OCI-LY1 (cell line): ENCODE results near the gene ST3GAL3.

Experiments
- H2AFZ ChIP-seq: fragments of 200-600 bp; sonication (generic), shearing (Covaris generic); 2 replicates; pipeline ENCODE4 v1.6.0; 2014; ENCODE audit warnings: antibody characterized with exemption, mild to moderate bottlenecking, low read length
- H3F3A ChIP-seq: fragments of 200-600 bp; sonication (generic), shearing (Covaris generic); 2 replicates; pipeline ENCODE4 v1.6.0; 2014; ENCODE audit warnings: mild to moderate bottlenecking, antibody characterized with exemption, low read length, moderate library complexity; ENCODE audit not compliant: insufficient read depth
- H3K27ac ChIP-seq: fragments of 200-600 bp; sonication (generic); 2 replicates; pipeline ENCODE4 v1.5.1; 2014; ENCODE audit warnings: low read length, mixed run types, mild to moderate bottlenecking, low read depth; ENCODE audit not compliant: poor library complexity, severe bottlenecking
- H3K27me3 ChIP-seq: fragments of 200-600 bp; sonication (generic); 2 replicates; pipeline ENCODE4 v1.6.0; 2014; ENCODE audit warnings: antibody characterized with exemption, mild to moderate bottlenecking, low read length, moderate library complexity; ENCODE audit not compliant: insufficient read depth
- H3K36me3 ChIP-seq: fragments of 200-600 bp; sonication (generic); 2 replicates; pipeline ENCODE4 v1.6.1; 2014; ENCODE audit warnings: mild to moderate bottlenecking, antibody characterized with exemption, low read length, moderate library complexity, mixed read lengths; ENCODE audit not compliant: insufficient read depth
- H3K4me1 ChIP-seq: fragments of 200-600 bp; sonication (generic); 2 replicates; pipeline ENCODE4 v1.5.1; 2014; ENCODE audit warnings: mild to moderate bottlenecking, low read length, moderate library complexity; ENCODE audit not compliant: insufficient read depth, severe bottlenecking
- H3K4me2 ChIP-seq: fragments of 200-600 bp; sonication (generic), shearing (Covaris generic); 2 replicates; pipeline ENCODE4 v1.6.1; 2014; ENCODE audit warnings: low read length
- H3K4me3 ChIP-seq: fragments of 200-600 bp; sonication (generic); 2 replicates; pipeline ENCODE4 v1.5.1; 2014; ENCODE audit warnings: low read length, low read depth, mild to moderate bottlenecking, mixed read lengths; ENCODE audit not compliant: poor library complexity, severe bottlenecking
- H3K79me2 ChIP-seq: fragments of 200-600 bp; shearing (Covaris generic); 2 replicates; pipeline ENCODE4 v1.6.1; 2016; ENCODE audit warnings: mixed run types, low read length, mixed read lengths; ENCODE audit not compliant: insufficient read depth
- H3K9ac ChIP-seq: fragments of 200-600 bp; sonication (generic), shearing (Covaris generic); 2 replicates; pipeline ENCODE4 v1.6.1; 2014; ENCODE audit warnings: mild to moderate bottlenecking, low read length, mixed read lengths
- H3K9me2 ChIP-seq: fragments of 200-600 bp; sonication (generic), shearing (Covaris generic); 2 replicates; pipeline ENCODE4 v1.6.1; 2014; ENCODE audit warnings: low read depth, mild to moderate bottlenecking, low read length, mixed read lengths
- H3K9me3 ChIP-seq: fragments of 200-600 bp; shearing (Covaris generic); 2 replicates; pipeline ENCODE4 v1.6.1; 2014; ENCODE audit warnings: low read length, mixed read lengths
- H4K20me1 ChIP-seq: fragments of 200-600 bp; sonication (generic), shearing (Covaris generic); 2 replicates; pipeline ENCODE4 v1.6.0; 2016; ENCODE audit warnings: mild to moderate bottlenecking, low read length; ENCODE audit not compliant: insufficient read depth
- EZH2 ChIP-seq: fragments of 200-600 bp; sonication (generic), shearing (Covaris generic); IDR thresholded peaks from 2 replicates; pipeline ENCODE4 v1.8.0; 2017; ENCODE audit warnings: borderline replicate concordance, mixed run types, mild to moderate bottlenecking, antibody characterized with exemption, low read length, moderate library complexity, mixed read lengths
- TF ChIP-seq, protein P1 (sequence below): fragments of 200-600 bp; sonication (generic), shearing (Covaris generic); IDR thresholded peaks from 2 replicates; pipeline ENCODE4 v1.5.1; 2017; ENCODE audit warnings: mild to moderate bottlenecking, antibody characterized with exemption, low read length, moderate library complexity, mixed read lengths

The ST3GAL3 gene

DNA sequence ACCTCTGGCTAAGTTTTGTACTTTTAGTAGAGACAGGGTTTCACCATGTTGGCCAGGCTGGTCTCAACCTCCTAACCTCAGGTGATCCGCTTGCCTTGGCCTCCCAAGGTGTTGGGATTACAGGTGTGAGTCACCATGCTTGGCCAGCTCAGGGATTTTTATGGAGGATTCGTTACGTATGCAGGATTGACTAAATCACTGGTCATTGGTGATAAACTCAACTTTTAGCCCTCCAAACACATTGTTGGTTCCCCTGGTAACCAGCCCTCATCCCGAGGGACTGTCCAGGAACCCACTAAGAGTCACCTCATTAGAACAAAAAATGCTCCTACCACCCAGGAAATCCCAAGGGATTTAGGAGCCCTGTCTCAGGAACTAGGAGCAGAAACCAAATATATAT is 40.4 kb downstream of the ST3GAL3 start:
- Histone ChIP-seq H3K9ac (no peak overlapping the region), H3K4me2 (no peak overlapping the region), H3K27ac (no peak overlapping the region), H3K9me2 (no peaks in the 10 kb centered on the region), H3K9me3 (no peaks in the 10 kb centered on the region), H2AFZ (no peak overlapping the region), H3K79me2 (no peaks in the 10 kb centered on the region), H3K27me3 (no peaks in the 10 kb centered on the region), H3K4me1 (no peaks in the 10 kb centered on the region), H4K20me1 (no peaks in the 10 kb centered on the region), H3K4me3 (no peak overlapping the region), H3K36me3 (peaks cover 18% of the 10 kb centered on the region), H3F3A (no peaks in the 10 kb centered on the region)
- no peak for TF ChIP-seq EZH2
- TF ChIP-seq, protein P1, sequence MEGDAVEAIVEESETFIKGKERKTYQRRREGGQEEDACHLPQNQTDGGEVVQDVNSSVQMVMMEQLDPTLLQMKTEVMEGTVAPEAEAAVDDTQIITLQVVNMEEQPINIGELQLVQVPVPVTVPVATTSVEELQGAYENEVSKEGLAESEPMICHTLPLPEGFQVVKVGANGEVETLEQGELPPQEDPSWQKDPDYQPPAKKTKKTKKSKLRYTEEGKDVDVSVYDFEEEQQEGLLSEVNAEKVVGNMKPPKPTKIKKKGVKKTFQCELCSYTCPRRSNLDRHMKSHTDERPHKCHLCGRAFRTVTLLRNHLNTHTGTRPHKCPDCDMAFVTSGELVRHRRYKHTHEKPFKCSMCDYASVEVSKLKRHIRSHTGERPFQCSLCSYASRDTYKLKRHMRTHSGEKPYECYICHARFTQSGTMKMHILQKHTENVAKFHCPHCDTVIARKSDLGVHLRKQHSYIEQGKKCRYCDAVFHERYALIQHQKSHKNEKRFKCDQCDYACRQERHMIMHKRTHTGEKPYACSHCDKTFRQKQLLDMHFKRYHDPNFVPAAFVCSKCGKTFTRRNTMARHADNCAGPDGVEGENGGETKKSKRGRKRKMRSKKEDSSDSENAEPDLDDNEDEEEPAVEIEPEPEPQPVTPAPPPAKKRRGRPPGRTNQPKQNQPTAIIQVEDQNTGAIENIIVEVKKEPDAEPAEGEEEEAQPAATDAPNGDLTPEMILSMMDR, result no peak

DNA sequence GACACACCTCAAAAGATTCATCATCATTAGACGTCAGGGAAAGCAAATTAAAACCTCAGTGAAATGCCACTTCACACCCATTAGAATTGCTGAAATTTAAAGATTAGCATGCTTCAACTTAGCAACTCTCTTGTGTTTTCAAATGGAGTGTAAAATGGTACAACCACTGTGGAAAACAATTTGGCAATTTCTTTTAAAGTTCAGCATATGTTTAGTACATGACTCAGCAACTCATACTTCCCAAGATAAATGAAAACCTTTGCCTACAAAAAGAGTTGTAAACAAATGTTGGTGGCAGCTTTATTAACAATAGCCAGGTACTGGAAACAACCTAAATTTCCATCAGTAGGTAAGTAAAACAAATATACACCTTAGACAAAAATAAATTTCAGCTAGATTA is 42.7 kb downstream of the ST3GAL3 start:
- Histone ChIP-seq H3K4me2 (no peak overlapping the region), H3K79me2 (no peaks in the 10 kb centered on the region), H3K9me3 (no peaks in the 10 kb centered on the region), H3K9me2 (no peaks in the 10 kb centered on the region), H3K27me3 (no peaks in the 10 kb centered on the region), H3K4me1 (no peaks in the 10 kb centered on the region), H4K20me1 (no peaks in the 10 kb centered on the region), H3K36me3 (peaks cover 18% of the 10 kb centered on the region; the same call in 1 of the 2 replicates), H2AFZ (no peak overlapping the region), H3F3A (no peaks in the 10 kb centered on the region), H3K4me3 (no peak overlapping the region), H3K27ac (no peak overlapping the region), H3K9ac (no peak overlapping the region)
- TF ChIP-seq, protein P1, result no peak
- no peak for TF ChIP-seq EZH2

DNA sequence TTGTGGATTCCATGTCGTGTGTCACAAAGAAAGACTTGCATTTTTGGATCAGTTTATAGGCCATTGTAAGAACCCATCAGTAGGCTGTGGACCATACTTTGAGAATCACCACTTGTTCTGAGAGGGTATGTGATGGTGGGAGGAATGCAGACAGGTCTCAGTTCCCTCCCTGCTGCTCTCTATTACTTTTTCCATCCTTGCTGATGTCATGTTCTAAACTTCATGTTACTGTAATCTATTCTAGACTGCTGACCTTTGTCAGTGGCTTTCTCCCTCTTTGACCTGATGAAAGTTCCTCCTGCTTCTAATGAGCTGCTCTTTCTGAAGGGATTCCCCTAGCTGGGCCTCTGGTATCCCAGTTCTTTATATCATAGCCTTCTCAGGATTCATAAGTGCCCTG is 46.1 kb downstream of the ST3GAL3 start:
- TF ChIP-seq, protein P1, result no peak
- TF ChIP-seq EZH2, result no peak
- no peaks in the 10 kb centered on the region for H3F3A ChIP-seq

More for the DNA sequence above, 46.1 kb downstream of the ST3GAL3 start:
- Histone ChIP-seq H3K9me3 (no peaks in the 10 kb centered on the region), H3K4me2 (no peak overlapping the region), H3K9me2 (no peaks in the 10 kb centered on the region), H3K27ac (no peak overlapping the region), H3K4me3 (no peak overlapping the region), H3K4me1 (no peaks in the 10 kb centered on the region), H3K9ac (no peak overlapping the region), H3K36me3 (peaks cover 8% of the 10 kb centered on the region; the same call in 1 of the 2 replicates), H4K20me1 (no peaks in the 10 kb centered on the region), H3K27me3 (no peaks in the 10 kb centered on the region), H2AFZ (no peak overlapping the region), H3K79me2 (no peaks in the 10 kb centered on the region)
